B cell (primary cell): ENCODE results near the gene NR3C2.

Source experiments
- CTCF ChIP-seq: fragments of 200-600 bp; IDR thresholded peaks from one replicate; pipeline ENCODE4 v1.8.0; 2022; ENCODE audit warnings: antibody characterized with exemption, mild to moderate bottlenecking
- EZH2 ChIP-seq: IDR thresholded peaks from 2 replicates; pipeline ENCODE4 v1.6.1; 2012; ENCODE audit warnings: borderline replicate concordance, low read depth, mild to moderate bottlenecking, moderate library complexity, low read length; ENCODE audit not compliant: insufficient read depth, poor library complexity, severe bottlenecking

GRCh38 chr4:148057984-148058859 is 384.0 kb downstream of the NR3C2 start:
- TF ChIP-seq CTCF (no peak), EZH2 (no peak)
